ENCODE data around the gene MAPK8IP2.

The MAPK8IP2 gene

DNA sequence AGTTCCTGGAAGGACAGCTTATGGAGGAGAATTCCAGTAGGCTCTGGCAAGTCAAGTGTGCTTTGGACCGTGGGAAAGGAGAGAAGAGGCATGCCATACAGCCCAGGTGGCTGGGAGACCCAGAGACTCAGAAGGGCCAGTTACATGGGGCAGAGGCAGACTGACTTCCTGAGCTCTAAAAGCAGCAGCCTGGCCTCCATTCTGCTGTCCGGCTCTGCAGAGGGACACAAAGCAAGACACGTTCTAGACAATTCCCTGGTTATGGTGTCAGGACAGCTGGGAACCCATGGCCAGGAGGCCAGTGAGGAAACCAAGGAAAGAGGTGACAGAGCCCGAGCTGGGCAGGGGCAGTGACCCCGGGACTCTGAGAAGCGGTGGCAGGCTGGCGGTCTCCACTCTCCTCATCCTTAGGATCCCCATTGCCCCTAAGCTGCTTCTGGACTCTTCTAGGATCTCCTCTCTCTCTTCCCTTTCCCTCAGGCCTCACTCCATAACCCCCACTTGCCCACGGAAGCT, 25.1 kb upstream of the MAPK8IP2 start:
- DNase-seq (ENCODE audit: low spot score): no peak

DNA sequence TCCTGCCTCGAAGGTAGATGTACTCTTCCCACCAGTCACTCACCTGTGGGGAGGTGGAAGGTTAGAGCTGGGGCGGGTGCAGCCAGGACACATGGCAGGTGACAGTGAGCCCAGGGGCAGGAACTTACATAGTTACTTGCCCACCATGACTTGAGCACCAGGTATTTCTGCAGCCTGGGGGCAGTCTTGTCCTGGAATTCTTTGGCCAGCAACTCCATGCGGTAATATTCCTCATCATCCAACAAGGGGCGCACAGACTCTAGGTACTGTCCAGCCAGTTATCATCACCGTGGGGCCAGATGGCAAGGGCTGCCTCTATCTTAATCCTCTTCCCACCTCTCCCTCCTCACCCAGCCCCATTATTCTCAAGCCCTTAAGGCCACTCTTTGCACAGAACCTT, 24.5 kb upstream of the MAPK8IP2 start:
- no peak for DNase-seq (ENCODE audit: low spot score)

DNA sequence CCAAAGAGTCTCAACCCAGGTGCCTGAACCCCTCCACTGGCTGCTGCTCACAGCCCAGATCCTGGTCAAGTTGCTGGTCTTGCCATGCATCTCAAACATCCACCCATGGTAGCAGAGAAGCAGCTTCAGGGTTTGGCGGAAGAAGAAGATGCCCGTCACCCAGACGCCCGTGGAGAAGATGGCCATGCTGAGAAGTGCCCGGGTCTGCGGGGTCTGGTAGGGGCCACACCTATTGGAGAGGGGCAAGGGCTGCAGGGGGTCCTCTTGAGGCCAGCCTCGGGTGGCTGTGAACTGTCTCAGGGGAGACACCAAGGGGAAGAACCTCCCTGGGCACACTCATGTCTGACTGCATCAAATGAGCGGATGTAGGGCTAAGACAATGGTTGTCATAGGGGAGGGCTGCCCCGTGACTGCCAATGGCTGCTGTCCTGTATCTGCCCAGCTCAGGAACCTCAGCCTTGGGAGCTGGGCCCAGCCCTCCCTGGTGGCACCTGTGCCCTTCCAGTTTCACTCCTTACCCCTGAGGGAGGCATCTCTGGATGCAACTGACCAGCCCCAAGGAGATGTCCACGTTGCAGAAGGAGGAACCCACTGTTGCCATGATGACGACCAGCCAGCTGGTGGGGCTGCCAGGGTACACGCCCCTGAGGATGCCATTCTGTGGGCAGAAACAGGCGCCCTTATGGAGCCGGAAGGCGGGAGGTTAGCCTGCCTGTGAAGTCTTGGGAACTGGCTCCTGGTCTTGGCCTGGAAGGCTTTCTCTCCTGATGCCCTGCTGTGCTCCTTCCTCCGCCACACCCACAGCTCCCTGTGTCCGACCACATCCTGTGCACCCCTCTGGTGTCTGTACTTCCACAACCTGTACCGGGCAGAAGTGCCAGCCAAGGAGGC, 23.5 kb upstream of the MAPK8IP2 start:
- no peak for DNase-seq (ENCODE audit: low spot score)

DNA sequence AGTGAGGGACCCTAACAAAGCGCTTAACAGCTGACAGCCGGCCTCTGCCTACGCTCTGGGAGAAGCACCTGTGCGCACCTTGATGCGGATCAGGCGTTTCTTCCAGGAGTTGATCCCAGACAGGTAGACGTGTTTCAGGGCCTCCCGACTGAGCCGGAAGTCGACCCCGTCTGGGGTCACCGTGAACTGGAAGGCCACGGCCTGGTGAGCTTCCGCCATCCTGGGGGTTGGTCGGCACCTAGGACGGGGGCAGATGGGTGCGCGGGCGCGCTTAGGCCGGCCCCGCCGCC, 23.0 kb upstream of the MAPK8IP2 start:
- DNase-seq (ENCODE audit: low spot score): no peak

DNA sequence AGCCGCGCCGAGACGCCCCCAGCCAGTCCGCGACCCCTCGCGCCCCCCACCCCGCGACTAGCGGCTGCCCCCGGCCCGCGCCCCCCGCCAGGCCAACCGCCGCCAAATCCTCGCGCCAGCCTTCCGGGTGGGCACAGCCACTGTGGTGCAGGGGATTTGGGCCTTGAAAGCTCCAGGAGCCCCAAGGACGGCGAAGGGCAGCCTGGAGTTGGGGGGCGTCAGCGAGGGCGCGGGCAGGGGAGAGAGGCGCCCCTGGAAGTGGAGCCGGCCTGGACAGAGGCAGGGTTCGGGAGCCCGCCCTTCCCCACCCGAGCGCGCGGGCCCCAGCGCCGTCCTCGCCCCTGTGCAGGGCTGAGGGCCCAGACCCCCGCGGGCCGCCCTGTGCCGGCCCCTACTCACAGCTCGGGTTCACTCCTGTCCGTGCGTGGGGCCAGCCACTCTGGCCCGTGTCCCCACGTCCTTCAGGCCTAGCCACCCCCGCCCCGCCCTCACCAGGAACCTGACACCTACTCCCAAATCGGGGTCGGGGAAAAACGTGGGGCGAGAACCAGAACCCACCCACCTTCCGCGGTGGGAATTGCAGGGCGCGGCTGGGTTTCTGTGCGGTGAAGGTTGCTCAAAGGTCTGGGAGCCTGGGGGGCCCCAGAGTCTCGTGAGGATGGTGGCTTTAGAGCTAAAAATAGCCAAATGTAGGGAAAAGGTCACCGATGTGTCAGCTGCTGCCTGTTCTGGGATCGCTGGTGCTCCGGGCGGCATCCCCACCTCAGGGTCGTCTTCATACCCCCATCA, 22.4 kb upstream of the MAPK8IP2 start, which contains the start of gene CPT1B:
Gene CPT1B, minus strand, starts transcription at position 441 of the 789 bp plus-strand sequence. CDS start 512 bp downstream, outside the sequence.
- no peak for DNase-seq (ENCODE audit: low spot score)

DNA sequence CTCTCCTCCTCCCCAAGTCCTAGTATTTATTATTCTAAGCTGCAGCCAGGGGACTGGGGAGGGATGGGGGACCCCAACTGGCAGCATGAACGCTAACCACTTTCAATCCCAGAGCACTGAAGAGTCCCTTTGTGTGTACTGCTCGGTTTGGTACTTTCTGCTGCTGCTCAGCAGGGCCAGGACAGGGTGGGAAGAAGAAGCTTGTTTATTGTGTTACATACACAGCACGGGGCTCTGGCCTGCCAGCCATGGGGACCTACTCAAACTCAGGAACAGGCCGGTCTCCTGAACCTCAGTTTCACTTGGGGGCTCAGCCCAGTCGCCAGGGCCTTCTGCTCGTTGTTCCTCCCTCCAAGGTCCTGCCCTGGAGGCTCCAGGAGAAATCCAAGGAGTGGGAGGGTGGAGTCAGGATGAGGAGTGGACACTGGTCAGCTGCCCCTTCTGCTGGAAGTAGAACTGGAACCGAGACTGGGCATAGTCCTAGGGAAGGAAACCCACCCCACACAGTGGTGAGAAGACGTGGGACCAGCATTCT, 21.8 kb upstream of the MAPK8IP2 start:
- DNase-seq (ENCODE audit: low spot score): no peak

DNA sequence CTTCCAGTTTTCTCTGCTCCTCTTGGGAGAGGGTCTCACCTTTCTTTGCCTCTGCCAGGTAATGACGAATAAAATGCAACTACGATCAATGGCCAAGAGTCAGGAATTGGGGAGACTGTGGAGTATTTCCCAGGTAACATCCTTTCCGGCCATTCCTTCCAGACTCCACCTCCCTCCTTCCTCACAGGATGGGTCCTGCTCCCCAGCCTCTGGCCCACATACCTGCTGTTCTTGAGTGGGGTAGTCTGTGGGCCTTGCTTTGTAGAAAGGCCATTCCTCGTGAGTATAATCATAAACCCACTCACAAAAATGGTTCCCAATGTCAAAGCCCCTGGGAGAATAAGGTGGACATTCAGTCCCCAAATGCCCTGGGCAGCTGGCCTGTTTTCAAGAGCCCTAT, 20.8 kb upstream of the MAPK8IP2 start:
- DNase-seq (ENCODE audit: low spot score): no peak

DNA sequence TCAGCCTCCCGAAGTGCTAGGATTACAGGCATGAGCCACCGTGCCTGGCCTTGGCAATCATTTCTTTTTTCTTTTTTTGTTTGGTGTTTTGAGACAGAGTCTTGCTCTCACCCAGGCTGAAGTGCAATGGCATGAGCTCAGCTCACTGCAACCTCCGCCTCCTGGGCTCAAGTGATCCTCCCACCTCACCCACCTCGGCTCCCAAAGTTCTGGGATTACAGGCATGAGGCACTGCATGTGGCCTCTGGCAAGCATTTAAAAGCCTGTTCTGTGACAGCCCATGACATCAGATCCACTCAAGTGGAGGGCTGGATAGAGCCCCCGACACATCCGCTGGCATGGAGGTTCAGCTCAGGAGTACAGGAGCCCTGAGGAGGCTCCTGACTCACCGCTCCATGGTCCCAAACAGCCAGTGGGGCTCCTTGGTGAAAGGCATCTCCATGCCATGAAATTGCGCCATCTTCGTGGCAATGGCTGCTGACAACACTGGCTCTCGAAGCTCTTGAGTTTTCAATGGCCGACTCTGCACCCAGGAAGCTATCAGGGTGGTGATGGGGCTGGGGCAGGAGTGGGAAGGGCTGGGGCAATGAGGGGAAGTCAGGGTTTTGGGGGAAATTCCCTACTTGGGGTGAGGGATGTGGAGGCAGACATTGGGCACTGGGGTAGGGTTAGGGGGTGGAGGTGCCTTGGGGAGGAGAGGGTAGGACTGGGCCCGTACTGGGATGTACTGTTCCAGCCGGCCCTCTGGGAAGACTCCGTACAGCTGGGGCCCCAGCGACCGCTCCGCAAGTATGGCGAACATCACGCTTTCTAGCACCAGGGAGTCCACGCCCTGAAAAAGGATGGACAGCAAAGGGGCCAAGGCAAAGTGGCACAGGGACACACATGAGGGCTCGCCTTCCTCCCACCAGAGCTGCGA, 19.3 kb upstream of the MAPK8IP2 start:
- no peak for DNase-seq (ENCODE audit: low spot score)

DNA sequence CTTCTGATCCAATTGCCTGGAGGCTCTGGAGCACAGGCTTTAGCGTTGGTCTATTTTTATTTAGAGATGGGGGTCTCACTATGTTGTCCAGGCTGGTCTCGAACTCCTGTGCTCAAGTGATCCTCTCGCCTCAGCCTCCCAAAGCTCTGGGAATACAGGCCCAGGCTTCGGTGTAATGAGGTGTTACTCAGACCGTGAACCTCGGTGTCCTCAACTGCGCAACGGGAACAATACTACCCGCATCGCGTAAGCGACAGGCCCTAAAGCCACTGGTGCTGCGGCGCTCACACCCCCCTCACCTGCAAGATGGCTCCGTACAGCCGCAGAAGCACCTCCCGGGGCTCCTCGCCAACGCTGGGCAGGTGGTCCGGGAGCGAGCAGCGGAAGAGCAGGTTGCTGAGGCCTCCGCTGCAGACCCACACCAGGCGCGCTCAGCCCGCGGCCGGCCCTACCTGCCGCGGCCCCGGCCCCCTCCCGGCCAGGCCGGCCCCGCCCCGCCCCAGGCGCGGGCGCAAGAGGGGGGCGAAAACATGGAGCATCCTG, 18.6 kb upstream of the MAPK8IP2 start:
- DNase-seq (ENCODE audit: low spot score): no peak

DNA sequence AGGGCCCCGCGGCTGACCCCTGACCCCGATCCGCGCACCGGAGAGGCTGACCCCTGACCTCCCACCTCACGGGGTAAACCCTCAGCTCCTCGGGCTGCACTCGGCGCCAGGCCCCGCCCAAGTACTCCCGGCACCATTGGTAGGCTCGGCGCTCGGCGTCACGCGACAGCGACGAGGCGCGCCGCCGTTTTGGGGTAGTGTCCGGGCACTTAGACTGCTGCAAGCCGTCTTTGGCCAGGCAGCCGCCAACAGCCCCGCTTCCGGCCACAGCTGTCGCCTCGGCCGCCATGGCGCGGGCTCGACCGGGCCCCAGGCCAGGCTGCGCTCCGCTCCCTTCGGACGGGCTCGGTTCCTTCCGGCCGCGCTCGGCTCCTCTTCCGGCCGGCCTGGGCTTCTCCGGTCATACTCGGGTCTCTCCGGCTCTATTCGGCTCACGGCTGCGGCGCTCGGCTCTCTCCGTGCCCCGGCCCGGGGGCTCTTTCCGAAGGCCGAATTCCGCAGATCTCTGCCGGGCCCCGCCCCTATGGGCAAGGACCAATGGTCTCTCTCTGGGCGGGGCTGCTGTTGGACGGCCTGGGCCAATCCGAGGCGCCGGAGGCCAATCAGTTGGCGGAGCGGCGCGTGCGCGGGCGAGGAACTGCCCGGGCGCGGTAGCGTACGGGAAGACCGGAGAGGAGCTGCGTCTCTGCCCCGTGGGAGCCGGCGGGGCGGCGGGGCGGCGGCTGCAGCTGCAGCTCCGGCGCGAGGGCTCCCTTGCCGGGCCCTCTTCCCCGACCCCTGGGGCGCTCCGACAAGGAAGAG, 17.9 kb upstream of the MAPK8IP2 start, which contains the start of gene CHKB:
Gene CHKB, minus strand, starts transcription at position 357 of the 801 bp plus-strand sequence. Its CDS starts 68 bp downstream, at position 289.
- DNase-seq (ENCODE audit: low spot score): peak; percentile 98

DNA sequence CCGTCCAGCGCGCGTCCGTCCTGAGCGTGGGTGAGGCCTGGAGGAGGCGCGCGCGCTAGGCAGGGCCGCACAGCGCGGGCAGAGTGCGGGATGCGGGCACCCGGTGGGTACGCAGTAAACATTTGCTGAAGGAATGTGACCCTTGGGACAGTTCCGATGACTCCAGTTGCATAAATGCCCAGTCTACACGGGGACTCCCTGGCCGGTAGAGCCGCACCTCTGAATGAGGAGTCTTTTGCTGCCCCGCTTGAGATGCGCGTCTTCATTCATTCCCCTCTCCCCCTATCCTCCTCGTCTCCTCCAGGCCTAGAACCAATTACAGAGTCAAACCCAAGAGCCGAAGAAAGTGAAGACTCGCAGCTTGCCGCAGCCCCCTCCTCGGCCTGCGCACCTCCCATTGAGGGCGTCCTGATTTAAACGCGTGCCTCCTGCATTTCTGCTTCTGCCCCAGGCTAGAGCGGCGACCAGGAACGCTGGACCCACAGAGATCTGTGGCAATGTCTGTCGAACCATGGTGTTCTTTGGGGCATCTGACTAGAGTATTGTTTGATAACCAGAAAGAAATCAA, 17.2 kb upstream of the MAPK8IP2 start:
- DNase-seq (ENCODE audit: low spot score): no peak

DNA sequence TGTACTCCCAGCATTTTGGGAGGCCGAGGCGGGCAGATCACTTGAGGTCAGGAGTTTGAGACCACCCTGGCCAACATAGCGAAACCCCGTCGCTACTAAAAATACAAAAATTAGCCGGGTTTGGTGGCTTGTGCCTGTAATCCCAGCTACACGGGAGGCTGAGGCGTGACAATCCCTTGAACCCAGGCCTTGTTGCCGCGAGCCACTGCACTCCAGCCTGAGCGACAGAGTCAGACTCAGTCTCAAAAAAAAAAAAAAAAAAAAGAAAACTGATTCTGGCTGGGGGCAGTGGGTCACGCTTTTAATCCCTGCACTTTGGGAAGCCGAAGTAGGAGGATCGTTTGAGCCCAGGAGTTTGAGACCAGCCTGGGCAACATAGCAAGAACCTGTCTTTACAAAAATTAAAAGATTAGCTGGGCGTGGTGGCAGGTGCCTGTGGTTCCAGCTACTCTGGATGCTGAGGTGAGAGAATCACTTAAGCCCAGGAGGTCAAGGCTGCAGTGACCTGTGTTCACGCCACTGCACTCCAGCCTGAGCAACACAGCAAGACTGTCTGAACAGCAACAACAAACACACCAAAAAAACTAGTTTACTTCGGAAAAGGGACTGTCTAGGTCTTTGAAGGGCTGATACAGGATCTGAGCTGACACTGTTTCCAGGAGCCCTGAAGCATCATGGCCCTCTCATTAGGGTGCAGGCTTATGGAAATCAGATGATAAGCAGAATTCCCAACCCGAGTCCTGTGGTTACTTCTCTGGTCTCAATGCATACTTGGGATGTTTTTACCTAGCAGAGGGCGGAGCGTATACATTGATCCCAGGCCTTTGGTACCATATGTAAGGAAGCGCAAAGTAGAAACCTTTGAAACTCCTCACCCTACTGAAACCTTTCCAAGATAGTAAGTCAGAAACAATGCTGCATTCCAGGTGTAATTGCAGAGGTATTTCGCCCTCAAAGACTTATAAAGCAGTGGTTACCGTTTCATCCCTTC, 16.2 kb upstream of the MAPK8IP2 start:
- no peak for DNase-seq (ENCODE audit: low spot score)

DNA sequence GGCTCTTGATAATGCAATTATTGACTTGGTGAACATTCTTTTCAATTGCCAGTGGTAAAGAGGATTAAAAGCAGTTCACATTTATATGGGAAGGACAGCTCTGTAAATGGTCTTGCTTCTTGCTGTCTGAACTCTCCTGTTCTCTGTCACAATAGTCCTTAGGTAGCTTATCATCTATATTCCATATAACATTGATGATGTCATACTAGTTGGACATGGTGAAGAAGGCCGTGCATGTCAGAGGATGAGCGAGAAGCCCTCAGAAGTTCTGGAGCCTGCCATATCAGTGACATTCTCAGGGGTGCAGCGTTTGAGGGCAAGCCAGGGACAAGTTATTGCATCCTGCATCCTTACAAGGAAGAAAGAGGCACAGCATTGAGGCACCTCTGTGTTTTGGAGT, 15.4 kb upstream of the MAPK8IP2 start:
- no peak for DNase-seq (ENCODE audit: low spot score)

DNA sequence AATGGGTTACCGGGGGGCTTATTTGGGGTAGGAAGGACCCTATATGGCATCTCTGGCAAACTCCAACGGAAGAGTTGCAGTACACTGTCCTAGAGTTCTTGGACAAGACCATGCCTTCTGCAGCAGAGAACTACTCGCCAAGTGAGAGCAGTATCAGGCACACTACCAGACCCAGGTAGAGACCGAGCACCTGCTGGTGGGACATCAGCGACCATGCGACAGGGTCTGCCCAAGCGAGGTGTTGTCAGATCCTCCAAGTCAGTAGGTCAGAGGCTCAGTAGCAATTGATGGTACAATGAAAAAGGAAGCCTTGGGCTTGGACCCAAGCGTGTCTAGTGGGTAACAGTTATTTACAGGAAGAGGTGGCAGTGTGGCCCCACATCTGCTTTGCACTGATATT, 14.8 kb upstream of the MAPK8IP2 start:
- DNase-seq (ENCODE audit: low spot score): no peak

DNA sequence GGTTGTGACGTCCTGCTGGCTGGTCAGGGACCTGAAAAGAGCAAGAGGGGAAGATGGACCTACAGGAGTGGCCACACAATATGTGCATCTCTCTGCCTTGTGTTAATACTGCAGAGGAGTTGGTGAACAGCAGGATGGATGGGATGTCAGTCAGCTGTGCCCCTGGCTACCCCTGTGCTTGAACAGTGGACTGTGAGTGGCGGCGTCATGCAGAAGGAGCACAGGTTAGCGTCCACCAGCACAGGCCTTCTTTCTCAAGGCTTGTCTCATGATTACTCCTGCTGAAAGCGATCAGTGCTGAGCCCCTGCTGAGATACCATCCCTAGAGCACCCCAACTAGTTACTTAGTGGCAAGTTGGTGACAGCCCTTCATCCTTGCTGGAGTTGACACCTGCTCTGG, 14.2 kb upstream of the MAPK8IP2 start:
- no peak for DNase-seq (ENCODE audit: low spot score)

DNA sequence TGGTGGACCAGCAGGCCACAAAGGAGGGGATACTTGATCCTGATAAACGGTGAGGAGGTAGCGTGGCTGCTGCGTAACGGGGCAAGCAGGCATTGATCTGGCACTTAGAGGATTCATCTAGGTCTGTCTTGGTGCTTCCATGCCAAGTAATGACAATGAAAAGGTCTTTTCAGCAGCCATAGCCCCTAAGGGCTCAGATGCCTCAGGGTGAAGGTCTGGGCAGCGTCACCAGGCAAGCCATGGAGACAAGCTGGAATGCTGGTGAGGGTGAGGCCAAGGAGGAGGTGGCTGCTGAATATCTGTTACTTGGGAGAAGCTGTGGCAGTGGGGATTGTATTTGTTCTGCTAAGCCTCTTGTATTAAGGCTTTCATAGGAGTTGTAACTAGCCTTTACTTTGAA, 13.2 kb upstream of the MAPK8IP2 start:
- DNase-seq (ENCODE audit: low spot score): no peak

DNA sequence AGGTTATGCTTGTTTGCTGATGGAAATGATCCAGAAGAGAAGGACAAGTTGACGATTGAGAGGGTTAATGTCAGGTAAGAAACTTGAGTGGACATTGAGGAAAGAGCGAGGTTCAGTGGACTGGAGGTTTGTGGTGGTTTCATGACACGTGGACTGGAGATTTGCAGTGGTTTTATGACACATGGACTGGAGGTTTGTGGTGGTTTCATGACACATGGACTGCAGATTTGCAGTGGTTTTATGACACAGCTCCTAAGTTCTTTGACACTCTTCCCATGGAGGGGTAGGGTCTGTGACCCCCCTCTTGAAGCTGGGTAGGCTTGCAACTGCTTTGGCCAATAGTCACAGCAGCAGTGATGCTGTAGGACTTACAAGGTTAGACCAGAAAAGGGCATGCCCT, 5.4 kb upstream of the MAPK8IP2 start:
- no peak for DNase-seq (ENCODE audit: low spot score)

DNA sequence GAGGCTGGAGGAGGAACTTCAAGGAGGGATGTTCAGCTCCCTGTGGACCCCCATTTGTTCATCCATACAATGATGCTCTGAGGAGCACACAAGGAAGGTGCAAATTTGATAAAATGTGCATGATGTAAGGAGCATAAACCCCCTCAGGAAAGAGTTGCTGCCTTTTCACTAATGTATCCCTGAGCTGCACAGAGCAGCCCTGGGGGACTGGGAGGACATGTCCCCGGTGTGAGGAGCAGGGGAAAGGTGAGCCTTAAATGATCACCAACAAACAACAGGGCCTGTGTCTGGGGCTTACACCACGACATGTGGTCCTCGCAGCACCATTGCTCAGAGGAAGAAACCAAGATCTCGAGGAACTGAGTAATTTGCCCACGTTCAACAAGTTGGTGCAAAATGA, 3.5 kb upstream of the MAPK8IP2 start:
- DNase-seq (ENCODE audit: low spot score): no peak

Data from putamen (tissue), 1 donor.